ENCODE data around the gene TTC23L.
A peak's percentile ranks its signal among the peaks of the same experiment; 100 is the strongest.
"Not testable (repeated sequence)": the region's sequence is repeated elsewhere in the genome, so short reads cannot be mapped to it uniquely, and the experiment has no call there.

The TTC23L gene

DNA sequence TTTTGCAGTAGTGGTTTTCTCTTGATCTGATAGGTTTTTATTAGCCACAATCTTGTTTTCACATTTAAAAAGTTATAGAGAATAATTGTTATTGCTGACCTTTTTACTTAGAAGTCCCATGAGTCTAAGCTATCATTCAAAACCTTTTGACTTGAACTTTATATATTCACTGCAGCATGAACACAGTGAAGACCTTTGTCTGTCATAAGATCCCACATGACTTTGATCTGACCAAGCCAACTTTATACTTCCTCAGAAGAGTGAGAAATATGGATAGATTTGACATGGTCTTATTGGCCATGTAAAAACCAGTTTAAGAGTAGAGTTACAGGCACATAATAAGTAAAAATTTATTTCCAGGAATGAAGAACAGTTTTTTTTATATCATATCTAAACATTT is 42.3 kb downstream of the TTC23L start:
- DNase-seq = no peak

GRCh38 chr5:34886392-34887119 is 47.6 kb downstream of the TTC23L start:
- DNase-seq = no peak

- DNase-seq = no peak
These were observed 50.4 kb downstream of the TTC23L start for GRCh38 chr5:34889394-34889793.

DNA sequence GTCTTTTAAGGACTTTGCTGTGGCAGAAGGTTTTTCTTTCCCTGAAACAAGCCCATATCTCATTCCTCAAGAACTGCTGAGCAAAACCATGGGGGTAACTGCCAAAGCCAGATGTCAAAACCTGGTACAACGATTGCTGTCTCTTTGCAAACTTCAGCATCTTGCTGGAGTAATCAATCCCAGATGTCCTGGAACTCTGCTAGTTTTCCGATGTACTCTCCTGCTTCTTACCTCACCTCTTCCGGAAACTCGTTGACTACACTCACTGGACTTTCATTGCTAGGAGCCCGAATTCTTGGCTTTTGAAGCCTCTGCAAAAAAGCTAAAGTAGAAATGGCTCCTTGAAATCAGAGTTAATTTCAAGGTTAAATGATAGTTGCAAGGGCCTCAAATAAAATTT is 53.0 kb downstream of the TTC23L start:
- DNase-seq = no peak

GRCh38 chr5:34892414-34892813 is 53.5 kb downstream of the TTC23L start:
- DNase-seq = no peak

DNA sequence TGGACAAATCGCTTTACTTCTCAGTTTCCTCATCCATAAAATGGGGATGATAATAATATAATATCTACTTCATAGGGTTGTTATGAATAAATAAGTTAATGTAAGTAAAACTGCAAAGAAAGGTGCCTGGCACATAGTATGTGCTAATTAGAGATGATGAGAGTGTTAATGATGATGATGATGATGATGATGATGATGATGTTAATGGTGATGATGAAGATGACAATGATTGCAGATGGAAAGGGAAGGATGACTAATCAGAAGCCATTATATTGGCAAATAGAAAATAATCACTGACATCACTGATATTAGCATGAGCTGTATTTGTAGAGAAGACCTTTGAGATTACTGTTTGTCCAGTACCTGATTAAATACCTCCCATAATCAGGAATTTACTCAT is 55.8 kb downstream of the TTC23L start:
- DNase-seq = no peak

DNA sequence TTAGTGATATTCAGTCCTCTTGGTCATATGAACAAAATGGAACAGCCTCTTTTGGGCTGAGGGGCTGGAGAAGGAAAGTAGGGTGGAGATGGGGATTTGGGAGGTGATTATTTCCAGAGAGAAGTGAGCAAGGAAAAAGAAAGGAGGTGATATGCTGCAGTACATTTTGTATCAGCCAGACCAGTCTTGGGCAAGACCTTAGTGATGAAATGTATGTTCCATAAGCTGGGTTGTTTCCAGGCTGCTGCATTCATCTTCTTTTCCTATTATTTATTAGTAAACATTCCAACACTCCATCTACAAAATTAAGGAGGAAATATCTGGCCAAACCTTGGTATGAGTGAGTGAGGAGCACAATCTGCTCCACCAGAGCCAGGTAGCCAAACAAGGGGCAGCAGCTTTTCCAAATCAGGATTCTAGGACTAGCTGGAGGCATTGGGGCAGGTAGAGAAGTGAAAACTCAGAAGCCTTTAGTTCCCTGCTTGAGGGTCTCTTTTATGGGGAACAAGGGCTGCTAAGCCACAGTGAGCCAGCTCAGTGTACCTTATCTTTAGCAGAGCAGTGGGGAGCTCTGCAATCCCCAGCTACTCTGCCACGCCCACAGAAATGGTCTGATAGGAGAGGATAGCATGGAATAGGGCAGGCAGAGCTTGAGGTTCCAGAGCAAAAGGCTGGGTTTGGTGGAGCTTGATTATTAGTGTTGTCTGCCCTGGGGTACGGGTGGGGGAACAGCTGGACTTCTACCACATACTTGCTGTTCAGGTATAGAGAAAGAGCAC is 56.9 kb downstream of the TTC23L start:
- DNase-seq = no peak

DNA sequence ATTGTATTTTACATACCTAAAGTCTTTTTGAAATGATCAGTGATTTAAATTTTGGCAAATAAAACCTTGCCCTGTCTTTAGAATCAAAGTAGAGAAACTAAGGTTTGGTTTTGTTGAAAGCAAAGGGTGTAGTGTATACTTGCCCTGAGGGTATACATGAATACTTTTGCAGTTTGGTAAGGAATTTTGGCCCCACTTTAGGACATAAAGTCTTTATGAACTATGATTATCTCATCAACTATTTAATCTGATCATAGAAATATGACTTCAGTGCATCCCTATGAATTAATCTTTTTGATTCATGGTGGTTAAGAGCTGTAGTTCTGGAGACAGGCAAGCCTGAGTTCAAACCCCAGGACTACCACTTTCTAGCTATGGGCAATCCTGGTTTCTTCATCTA is 58.7 kb downstream of the TTC23L start:
- no peak for DNase-seq

- peak; percentile 49 to 62 for DNase-seq
These were observed 59.4 kb downstream of the TTC23L start for GRCh38 chr5:34898258-34898895.

DNA sequence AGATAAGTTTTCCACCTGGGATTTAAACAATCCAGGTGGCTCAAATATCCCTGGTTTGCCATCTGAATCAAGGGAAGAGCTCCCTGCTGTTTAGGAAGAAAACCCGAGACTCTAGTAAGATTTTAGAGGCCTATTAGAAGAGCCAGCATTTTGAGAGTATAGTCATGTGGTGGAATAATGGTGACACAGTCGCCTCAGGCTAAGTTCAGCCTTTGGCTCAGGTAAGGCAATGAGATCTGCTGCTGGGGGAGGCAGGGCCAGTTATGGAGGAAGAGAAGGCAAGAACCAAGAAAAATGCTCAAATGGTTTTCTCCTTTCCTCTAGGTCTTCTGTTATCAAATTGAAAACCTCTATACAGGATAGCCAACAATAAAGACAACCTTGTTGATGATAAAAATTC is 60.1 kb downstream of the TTC23L start:
- no peak for DNase-seq

GRCh38 chr5:34900652-34901051 is 61.7 kb downstream of the TTC23L start:
- DNase-seq = no peak

- no peak for DNase-seq
These were observed 64.3 kb downstream of the TTC23L start for GRCh38 chr5:34903260-34903659.

GRCh38 chr5:34905564-34905963 is 66.6 kb downstream of the TTC23L start:
- no peak for DNase-seq

- DNase-seq = no peak
These were observed 74.1 kb downstream of the TTC23L start for GRCh38 chr5:34913072-34913471.

GRCh38 chr5:34914671-34915138 is 75.7 kb downstream of the TTC23L start:
- DNase-seq = peak in 1 of 2 donors; percentile 54

DNA sequence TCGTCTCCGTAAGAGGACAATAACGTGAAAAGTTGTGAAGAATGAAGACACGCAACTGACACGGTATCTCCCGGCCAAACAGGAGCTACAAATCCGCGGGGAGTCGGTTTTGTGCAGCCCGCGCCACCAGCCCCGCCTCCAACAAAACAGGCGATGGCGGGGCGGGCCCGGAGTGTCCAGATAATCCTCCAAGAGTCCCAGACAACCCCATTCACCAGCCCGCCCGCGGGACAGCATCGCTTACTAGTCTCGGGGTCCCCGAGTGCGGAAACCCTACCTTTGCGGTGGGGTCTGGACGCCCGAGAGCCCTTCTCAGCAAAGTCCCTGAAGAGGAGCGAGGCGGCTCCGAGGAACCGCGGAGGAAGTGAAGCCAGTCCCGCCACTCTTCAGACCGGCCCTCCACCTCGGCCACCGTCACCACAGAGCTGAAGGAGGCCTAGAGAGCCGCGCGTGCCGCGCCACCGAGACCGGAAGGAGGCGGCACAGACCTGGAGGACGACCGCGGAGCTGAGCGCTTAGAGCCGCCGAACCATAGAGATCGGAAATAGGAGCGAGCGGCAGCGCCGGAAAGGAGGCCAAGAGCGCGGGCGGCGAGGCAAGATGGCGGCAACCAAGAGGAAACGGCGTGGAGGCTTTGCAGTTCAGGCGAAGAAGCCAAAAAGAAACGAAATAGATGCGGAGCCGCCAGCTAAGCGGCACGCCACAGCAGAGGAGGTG is 76.3 kb downstream of the TTC23L start, which contains the start of the genes BRIX1 and RAD1:
Gene BRIX1, plus strand, starts transcription at position 573 of the 717 bp plus-strand sequence. Its CDS starts 28 bp downstream, at position 601.
Gene RAD1, minus strand, starts transcription at position 366 of the 717 bp plus-strand sequence. CDS start 612 bp downstream, outside the sequence.
- DNase-seq = peak; percentile 93 to 94

- no peak for DNase-seq
These were observed 76.9 kb downstream of the TTC23L start for GRCh38 chr5:34915856-34916192.

DNA sequence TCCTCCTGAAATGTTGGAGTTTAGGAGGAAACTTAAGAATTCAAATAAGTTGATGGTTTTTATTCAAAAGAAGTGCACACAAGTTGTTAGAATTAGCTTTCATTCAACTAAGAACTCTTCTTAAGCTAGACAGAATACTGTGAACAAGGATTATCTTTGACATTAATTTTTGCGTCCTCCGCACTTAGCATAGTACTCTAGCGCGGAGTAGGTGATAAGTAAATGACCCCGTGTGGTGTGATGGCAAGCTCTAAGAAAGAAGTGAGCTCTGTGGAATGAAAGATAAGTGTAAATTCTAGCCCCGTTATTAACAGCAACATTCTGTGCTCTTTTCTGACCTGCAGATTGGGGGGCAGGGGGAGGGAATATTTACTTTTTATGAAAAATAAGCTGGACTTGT is 77.6 kb downstream of the TTC23L start:
- no peak for DNase-seq

GRCh38 chr5:34918025-34918424 is 79.1 kb downstream of the TTC23L start:
- DNase-seq = no peak

DNA sequence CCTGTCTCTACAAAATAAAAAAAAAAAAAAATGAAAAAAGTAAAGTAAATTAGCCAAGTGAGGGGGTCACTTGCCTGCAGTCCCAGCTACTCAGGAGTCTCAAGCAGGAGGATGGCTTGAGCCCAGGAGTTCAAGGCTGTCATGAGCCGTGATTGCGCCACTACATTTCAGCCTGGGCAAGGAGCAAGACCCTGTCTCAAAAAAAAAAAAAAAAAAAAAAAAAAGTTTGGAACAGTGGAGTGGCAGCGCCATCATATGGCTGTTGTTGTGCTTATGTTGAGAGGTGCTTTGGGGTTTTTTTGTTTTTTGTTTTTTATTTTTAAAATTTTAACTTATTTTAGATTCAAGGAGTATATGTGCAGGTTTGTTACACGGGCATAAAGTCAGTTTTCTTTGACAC is 80.1 kb downstream of the TTC23L start:
- DNase-seq = no peak

- not testable (repeated sequence) for DNase-seq
These were observed 84.3 kb downstream of the TTC23L start for GRCh38 chr5:34923256-34923655.

- DNase-seq = no peak
These were observed 84.9 kb downstream of the TTC23L start for GRCh38 chr5:34923694-34924461.

Measured in CD4-positive, alpha-beta T cell treated with Interferon alpha-2 for 1 hour (primary cell).